ENCODE results near the gene CCDC192.
"Not testable (repeated sequence)": the region's sequence is repeated elsewhere in the genome, so short reads cannot be mapped to it uniquely, and the experiment has no call there.

Gene CCDC192

GRCh38 chr5:127813633-127814587 is 110.7 kb downstream of the CCDC192 start:
- no peak for DNase-seq

GRCh38 chr5:127814588-127814973 is 111.4 kb downstream of the CCDC192 start:
- DNase-seq = no peak

- no peak for DNase-seq
Observed at GRCh38 chr5:127820910-127821553, 117.8 kb downstream of the CCDC192 start.

GRCh38 chr5:127821896-127822295 is 118.7 kb downstream of the CCDC192 start:
- DNase-seq = no peak

DNA sequence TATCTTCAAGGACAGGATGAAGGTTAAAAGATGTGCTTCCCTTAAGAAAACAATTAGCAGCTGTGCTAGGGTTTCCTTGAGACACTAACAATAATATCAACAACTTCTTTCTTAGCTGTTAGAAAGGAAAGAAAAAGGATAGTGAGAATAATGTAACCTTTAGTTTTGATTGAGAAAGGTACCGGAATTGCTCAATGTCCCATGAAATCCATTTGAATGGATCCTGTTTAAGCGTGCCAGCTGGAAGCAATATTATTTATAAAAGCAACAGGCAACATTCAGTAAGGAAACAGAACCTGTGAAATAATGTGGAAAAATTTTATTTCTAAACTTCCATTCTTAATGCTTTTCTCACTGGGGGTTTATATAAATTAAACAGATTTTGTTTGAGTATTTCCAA is 120.9 kb downstream of the CCDC192 start:
- no peak for DNase-seq

- no peak for DNase-seq
Observed at GRCh38 chr5:127826011-127826410, 122.8 kb downstream of the CCDC192 start.

GRCh38 chr5:127827451-127827850 is 124.3 kb downstream of the CCDC192 start:
- DNase-seq = no peak

GRCh38 chr5:127830157-127830556 is 127.0 kb downstream of the CCDC192 start:
- DNase-seq = no peak

- DNase-seq = no peak
Observed at GRCh38 chr5:127830829-127831598, 127.8 kb downstream of the CCDC192 start.

GRCh38 chr5:127832067-127832466 is 128.9 kb downstream of the CCDC192 start:
- DNase-seq = no peak

GRCh38 chr5:127834094-127834531 is 130.9 kb downstream of the CCDC192 start:
- no peak for DNase-seq

- DNase-seq = no peak
Observed at GRCh38 chr5:127834554-127834953, 131.4 kb downstream of the CCDC192 start.

GRCh38 chr5:127838661-127839060 is 135.5 kb downstream of the CCDC192 start:
- DNase-seq = no peak

GRCh38 chr5:127839072-127839471 is 135.9 kb downstream of the CCDC192 start:
- no peak for DNase-seq

- DNase-seq = no peak
Observed at GRCh38 chr5:127839496-127840197, 136.5 kb downstream of the CCDC192 start.

- no peak for DNase-seq
Observed at GRCh38 chr5:127840198-127840524, 137.0 kb downstream of the CCDC192 start.

GRCh38 chr5:127840809-127841208 is 137.6 kb downstream of the CCDC192 start:
- DNase-seq = no peak

DNA sequence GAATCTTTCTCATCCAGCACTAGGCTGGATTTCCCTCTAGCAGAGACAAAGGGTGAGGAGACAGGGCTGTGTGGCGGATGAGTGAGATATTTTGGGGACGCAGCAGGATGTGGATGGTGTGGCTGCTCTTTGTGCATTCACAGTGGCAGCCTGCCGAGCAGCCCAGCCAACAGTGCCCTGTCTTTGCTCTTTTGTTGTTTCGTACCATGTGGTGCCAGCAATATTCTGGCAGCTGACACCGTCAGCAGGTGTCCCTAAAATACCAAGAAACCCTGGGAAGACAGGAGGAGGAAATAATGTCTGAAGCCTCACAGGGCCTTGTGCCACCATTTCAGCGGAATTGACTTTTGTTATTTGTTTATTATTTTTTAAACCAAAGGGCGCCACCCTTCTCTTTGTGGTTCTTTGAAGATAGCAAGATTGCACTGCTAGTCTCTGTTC is 141.4 kb downstream of the CCDC192 start:
- DNase-seq = peak; percentile 29

DNA sequence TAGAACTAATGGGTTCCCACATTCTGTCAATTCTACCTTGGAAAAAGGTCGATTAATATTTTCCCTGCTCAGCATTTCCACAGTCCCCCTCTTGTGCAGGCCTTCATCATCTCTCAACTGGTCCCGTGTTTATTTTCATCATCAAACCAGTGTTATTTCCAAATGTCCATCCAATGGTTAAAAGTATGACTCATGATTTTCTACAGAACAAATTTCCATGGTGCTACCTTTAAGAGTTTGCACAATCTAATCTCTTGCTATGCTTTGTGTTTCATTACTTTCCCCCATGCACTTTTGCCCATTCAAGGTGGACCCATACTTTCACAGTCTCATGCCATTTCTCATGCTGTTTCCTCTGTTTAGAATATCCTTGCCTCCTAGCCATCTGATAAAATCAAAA is 143.7 kb downstream of the CCDC192 start:
- DNase-seq = no peak

- DNase-seq = not testable (repeated sequence)
Observed at GRCh38 chr5:127847641-127848040, 144.4 kb downstream of the CCDC192 start.

DNA sequence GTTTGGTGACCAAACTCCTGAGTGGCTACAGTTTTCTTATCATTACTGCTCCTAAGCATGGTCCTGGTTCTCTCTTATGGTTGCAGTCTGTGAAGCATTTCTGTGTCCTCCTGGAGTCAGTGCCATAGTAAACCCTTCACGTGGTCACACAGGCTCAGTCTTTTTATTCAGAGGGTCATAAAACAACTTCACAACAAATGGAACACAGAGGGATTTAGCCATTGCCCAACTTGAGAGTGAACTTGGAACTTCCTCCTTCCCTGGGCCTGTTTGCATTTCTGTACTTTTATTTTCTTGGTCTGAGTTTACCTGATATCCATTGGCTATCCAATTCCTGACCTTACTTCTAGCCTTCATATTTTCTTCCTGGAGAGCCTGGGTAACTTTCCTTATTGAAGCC is 144.9 kb downstream of the CCDC192 start:
- no peak for DNase-seq

DNA sequence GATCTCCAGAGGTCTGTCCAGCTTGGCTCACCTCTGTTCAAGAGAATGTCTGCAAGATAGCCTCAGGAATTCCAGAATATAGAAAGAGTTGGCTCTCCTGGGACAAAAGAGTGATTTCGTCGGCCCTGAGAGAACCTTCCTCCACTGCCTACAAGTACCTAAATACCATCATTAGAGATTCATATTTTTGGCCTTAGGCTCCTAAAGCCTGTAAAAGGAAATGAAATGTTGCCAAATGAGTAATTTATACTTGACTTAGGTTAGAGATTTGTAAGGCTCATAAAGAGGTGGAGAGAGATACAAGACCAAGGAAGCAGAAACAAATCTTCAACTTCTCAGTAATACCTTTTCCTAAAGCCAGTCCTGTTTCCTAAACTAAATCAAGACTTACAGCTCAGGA is 146.2 kb downstream of the CCDC192 start:
- no peak for DNase-seq

- DNase-seq = no peak
Observed at GRCh38 chr5:127849891-127850290, 146.7 kb downstream of the CCDC192 start.

All from femur (tissue), 1 donor.